Activated CD8-positive, alpha-beta memory T cell treated with anti-CD3 and anti-CD28 coated beads for 36 hours (primary cell): ENCODE data around the gene CFHR4. TPM values are rescaled to one million over a fixed set of nuclear protein-coding genes. Genes with fewer than 3 reads are reported as not detected.
"Not testable (repeated sequence)": the region's sequence is repeated elsewhere in the genome, so short reads cannot be mapped to it uniquely, and the experiment has no call there.

Experiments
- CTCF ChIA-PET: fragments of 350-600 bp; sonication (Branson Sonifier 250); formaldehyde crosslinking; loops from one replicate; lab custom pipeline; 2021; ENCODE audit warnings: antibody characterized with exemption; lab: Charles Lee
- POLR2A ChIA-PET: fragments of 350-600 bp; sonication (Branson Sonifier 250); formaldehyde crosslinking; loops from one replicate; lab custom pipeline; 2021; ENCODE audit warnings: antibody characterized with exemption; lab: Charles Lee
- total RNA-seq, 2 experiments: library from RNA; stranded (reverse); gene quantifications; one replicate each; pipeline ENCODE4 v1.2.3, GENCODE V29; 2021

The CFHR4 gene
- total RNA-seq, result not detected

DNA sequence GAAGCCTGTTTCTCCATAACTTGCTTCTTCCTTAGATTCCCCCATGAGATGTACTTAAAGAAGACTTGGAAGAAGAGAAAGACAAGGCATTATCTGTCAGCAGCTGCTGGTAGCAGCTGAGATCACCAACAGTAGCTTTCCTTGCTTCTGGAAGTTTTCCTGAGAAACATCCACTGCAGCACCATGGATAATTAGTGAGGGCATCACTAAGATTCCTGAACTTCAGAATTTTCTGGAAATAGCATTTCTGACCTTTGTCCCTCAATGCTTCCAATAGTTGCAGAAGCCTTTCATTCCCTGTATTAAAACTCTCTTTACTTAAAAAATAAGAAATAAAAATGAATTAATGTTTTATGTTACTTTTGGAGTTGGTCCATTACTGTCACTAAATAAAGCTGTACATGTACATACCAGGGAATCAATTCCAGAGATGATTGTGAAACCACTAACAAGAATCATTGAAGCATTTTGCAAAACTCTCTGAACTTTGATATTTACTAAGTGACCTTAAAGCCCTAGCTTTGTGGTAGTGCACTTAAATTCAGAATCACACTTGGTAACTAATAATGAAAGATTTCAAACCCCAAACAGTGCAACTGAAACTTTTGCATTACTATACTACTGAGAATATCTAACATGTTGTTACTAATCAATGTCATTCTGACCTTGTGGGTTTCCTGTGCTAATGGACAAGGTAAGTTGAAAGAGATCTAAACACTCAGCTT is at the start of gene CFHR4:
Gene CFHR4, plus strand, starts transcription at position 538 of the 725 bp plus-strand sequence. Its CDS starts 99 bp downstream, at position 637.
- CTCF ChIA-PET, result no interaction called here
- POLR2A ChIA-PET, result no interaction called here

DNA sequence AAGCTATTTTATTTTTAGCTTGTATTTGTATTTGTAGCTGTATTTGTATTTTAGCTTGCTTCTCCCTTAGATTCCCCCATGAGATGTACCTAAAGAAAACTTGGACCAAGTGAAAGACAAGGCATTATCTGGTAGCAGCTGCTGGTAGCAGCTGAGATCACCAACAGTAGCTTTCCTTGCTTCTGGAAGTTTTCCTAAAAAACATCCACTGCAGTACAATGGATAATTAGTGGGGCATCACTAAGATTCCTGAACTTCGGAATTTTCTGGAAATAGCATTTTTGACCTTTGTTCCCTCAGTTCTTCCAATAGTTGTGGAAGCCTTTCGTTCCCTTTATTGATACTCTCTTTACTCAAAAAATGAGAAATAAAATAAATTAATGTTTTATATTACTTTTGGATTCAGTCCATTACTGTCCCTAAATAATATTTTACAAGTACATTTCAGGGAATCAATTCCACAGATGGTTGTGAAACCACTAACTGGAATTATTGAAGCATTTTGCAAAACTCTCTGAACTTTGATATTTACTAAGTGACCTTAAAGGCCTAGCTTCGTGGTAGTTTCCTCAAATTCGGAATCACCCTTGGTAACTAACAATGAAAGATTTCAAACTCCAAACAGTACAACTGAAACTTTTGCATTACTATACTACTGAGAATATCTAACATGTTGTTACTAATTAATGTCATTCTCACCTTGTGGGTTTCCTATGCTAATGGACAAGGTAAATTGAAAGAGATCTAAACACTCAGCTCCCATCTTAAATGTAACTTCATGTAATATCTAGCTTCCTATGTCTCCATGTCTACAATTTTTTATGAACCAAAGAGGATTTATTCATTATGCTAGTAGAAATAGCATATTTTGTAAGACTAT is 38.0 kb upstream of the CFHR4 start:
- POLR2A ChIA-PET, result not testable (repeated sequence)

DNA sequence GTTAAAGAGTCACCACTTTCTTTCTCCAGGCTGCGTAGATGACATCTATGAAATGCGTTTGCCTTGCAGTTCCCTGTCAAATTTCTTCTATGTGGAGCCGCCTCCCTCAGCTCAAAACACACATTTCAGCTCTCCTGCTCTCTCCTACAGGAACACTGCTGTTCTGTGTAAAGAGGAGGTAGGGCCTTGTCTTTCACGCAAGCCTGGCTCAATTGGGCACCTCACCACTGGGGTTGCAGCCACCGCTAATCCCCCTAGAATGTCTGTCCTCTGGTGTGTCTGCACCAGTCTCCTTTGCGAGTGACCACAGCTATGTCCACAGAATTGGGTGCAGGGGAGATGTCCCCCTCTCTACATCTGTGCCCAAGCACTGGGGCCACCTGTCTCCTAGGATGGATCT is 31.8 kb upstream of the CFHR4 start:
- POLR2A ChIA-PET, result no interaction called here
- CTCF ChIA-PET, result no interaction called here

More for the DNA sequence above, 38.0 kb upstream of the CFHR4 start:
- CTCF ChIA-PET, result not testable (repeated sequence)

DNA sequence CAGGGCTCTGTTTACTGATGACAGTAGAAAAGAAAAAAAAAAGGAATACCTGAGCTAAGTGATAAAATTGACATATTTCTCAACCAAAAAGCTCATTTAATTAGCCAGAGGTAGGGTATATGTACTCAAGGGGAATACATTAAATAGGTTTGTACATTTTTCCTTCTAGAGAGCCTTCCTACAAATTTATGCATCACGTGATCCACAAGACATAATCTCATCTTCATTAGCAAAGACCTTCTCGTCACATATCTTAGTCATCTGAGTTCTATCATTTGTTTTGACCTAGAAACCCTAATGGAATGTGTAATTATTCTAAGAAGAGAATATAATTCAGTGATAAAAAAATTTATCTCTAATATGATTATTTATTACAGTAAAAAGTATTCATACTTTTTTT is 30.7 kb upstream of the CFHR4 start:
- POLR2A ChIA-PET, result interaction anchor here (0.6 kb wide), 1 partner anchor 11 kb away, joined by 6 read pairs; no protein-coding TSS in a partner anchor
- CTCF ChIA-PET, result no interaction called here

DNA sequence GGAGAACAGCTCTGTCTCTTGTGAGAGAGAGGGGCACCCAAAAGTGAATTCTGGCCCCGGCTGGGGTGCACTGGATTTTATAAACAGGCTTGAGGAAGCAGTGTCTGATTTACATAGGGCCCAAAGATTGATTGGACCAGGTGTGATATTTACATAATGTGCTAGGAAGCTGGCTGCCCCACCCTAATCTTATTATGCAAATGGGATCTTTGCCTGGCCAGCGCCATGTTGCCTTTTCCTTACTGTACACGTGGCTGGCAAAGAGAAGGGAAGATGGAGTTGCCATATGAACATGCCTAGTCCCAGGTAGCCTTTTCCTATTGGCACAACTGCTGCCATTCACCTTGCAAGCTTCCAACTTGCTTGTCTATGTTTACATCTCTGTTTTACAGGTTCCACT is 29.0 kb upstream of the CFHR4 start:
- ChIA-PET POLR2A (no interaction called here), CTCF (no interaction called here)

DNA sequence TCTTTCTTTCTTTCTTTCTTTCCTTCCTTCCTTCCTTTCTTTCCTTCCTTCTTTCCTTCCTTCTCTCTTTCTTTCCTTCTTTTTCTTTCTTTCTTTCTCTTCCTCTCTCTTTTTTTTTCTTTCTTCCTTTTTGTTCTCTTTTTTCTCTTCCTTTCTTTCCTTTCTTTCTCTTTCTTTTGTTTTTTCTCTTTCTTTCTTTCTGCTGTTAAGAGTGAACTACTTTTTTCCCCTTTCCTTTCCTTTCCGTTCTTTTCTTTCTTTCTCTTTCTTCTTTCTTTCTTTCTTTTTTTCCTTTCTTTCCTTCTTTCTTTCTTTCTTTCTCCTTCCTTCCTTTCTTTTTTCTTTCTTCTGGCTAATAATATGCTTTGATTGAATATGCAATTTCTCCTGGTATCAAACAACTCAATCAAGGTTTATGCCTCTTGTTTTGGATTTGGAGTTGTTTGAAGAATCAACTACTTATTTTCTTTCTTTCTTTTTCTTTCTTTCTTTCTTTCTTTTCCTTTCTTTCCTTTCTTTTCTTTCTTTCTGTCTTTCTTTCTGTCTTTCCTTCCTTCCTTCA is 27.4 kb upstream of the CFHR4 start:
- ChIA-PET CTCF (no interaction called here), POLR2A (no interaction called here)

DNA sequence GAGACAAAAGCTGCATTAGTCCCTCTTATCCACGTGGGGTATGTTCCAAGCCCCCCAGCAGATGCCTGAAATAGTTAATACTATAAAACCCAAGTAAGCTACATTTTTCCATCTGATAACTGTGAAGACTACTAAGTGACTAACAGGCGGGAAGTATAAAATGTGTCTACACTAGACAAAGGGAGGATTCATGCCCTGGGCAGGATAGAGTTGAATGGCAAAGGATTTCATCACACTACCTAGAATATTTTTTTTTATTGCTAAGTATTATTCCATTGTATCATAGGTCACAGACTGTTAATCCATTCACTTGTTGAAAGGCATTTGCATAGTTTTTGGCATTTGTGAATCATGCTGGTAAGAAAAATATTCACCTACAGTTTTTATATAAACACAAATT is 26.4 kb upstream of the CFHR4 start:
- POLR2A ChIA-PET, result no interaction called here
- CTCF ChIA-PET, result no interaction called here

DNA sequence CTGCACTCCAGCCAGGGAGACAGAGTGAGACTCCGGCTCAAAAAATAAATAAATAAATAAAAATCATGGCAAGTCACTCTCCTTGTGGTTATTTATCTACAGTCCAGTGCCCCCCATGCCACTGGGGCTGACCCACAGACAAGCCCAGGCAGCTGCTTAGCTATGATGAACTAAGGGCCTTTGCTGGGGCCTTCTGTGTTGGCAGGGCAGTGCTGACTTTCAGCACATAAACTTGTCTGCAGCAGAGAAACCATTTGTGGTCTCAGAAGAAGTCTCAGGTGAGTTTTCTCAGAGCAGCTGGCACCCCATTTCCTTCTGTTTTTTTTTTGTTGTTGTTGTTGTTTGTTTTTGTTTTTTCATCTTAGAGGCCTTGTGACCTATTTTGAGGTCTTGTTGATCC is 20.9 kb upstream of the CFHR4 start:
- POLR2A ChIA-PET, result no interaction called here

DNA sequence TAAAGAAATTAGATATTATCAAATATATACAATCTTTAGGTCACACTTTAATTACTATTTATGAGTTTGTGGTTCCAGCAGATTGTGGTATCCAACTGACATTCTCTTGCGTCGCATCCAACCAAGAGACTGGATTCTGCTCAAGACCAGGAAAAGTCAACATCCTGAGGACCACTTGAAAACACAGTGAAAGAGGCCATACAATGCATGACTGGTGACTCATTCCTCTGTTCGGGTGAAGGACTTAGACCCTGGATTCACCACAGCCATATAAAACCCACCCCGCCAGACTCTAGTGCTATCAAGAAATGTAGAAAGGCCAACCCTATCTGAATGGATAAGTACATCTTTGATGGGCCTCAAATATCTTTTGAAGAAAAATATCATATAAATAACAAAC is 14.5 kb upstream of the CFHR4 start:
- CTCF ChIA-PET, result no interaction called here

More for the DNA sequence above, 20.9 kb upstream of the CFHR4 start:
- CTCF ChIA-PET, result no interaction called here

DNA sequence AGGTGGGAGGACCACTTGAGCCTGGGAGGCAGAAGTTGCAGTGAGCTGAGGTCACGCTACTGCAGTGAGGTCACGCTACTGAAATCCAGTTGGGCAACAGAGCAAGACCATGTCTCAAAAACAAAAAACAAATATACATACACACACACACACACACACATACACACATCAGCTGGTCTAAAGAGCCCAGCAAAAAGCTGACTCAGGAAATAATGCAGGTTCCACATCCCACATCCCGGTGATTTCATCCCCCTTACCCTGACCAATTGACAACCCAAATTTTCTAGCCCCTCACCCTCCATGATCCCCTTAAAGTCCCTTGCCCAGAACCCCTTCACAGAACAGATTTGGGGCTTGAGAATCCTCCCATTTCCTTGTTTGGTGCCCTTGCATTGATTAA is 11.9 kb upstream of the CFHR4 start:
- ChIA-PET CTCF (no interaction called here), POLR2A (no interaction called here)

More for the DNA sequence above, 14.5 kb upstream of the CFHR4 start:
- POLR2A ChIA-PET, result no interaction called here

DNA sequence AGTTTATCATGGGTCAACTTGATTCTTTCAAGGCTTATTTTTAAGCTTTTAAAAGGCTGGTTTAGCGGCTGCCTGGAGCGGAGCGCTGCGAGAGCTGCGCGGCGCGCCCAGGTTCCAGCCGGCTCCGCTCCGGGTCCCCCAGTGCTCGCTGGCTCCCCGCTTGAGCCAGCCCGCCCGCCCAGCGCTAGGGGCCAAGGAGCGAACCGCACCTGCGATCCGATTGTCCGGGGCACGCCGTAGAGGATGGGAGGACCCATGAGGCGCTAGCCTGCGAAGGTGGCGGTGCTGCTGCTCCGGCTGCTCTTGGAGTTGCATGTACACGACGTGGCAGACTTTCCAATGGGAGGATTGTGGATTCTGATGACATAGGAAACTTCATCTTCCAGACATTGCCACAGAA is 9.9 kb upstream of the CFHR4 start:
- ChIA-PET POLR2A (no interaction called here), CTCF (no interaction called here)

DNA sequence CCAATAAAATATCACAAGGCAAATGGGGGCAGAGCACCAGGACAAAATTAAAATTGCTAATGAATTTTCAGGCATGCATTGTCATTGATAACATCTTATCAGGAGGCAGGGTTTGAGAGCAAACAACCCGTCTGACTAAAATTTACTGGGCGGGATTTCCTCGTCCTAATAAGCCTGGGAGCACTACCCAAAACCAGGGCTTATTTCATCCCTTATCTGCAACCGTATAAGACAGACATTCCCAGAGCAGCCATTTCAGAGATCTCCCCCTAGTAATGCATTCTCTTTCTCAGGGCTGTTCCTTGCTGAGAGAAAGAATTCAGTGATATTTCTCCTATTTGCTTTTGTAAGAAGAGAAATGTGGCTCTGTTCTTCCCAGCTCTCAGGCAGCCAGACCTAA is 1.3 kb upstream of the CFHR4 start:
- POLR2A ChIA-PET, CTCF ChIA-PET: not testable (repeated sequence)

DNA sequence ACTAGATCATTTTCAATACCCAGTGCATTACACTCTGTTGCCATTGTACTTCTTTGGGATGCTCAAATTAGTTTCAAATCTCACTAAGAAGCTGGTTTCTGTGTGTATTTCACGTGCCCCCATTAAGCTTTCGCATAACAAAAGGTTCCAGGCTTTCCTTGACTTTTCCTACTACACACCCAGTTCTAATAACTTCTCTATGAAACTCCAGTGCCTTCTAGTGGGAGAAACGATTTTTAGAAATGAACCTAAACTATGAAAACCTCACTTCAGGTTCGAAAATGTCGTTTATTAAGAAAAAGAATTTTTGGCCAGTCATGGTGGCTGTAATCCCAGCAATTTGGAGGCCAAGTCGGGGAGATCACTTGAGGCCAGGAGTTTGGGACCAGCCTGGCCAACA is 2.8 kb downstream of the CFHR4 start:
- ChIA-PET CTCF (no interaction called here), POLR2A (no interaction called here)

DNA sequence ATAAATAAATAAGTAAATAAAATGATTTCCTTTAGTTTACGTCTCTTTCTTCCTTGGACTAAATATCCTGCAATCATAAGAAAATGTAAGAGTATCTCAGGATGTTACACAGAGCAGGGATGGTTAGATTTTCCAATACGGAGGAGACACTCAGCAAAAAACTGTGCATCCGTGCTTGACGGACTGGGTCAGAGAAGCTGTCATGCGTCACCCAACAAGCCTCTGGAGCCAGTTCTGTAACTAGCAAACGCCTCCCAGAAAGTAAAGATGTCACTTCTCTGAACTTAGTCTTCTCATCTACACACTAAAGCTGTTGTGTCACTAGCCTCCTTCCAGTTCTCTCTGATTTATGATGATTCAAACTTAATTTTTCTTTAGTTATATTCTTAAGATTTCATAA is 3.4 kb downstream of the CFHR4 start:
- CTCF ChIA-PET, result no interaction called here
- POLR2A ChIA-PET, result no interaction called here

DNA sequence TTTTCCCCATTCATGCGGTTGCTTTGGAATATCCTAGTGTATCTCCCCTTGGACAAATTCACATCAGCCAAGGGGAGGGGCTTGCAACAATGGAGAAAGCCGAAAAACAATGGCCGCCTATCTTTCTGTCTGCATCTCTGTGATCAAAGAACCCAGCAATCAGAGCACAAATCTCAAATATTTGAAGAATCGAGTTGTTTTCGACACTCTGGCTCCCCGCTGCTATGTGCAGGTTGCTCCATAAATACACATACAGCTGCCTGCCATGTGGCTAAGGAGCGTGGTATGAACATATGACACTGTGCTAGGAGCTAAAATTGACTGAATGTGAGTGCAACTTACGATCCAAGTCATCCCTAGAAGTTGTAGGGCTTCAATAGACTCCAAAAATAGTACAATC is 8.5 kb downstream of the CFHR4 start:
- CTCF ChIA-PET, result no interaction called here
- POLR2A ChIA-PET, result no interaction called here

DNA sequence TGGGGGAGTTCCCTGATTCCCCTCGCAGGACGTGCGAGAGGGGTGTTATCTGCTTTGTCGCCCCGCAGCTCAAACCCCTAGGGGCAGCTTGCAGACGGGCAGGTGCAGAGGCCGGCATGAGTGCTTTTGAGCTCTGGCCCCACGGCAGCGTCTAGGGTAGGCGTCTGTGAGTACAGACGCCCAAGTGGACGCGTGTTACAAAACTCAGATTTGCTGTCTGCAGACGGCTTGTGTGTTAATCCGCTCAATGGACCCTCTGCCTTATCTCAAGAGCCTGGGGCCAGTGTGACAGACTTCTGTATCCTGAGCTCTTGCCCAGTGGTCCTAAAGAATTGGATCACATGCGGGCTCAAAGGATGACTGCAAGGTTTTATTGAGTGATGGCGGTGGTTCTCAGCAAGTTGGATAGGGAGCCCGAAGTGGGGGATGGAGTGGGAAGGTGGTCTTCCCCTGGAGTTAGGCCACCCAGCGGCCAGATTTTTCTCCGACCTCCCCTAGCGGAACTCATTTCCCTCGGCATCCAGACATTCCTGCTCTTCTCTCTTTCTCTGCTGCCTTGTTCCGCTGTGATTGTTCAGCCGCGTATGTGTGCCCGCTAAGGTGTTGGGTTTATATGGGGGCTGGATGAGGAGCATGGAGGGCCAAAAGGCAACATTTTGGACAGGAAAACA is 9.4 kb downstream of the CFHR4 start:
- CTCF ChIA-PET, result no interaction called here
- POLR2A ChIA-PET, result no interaction called here

DNA sequence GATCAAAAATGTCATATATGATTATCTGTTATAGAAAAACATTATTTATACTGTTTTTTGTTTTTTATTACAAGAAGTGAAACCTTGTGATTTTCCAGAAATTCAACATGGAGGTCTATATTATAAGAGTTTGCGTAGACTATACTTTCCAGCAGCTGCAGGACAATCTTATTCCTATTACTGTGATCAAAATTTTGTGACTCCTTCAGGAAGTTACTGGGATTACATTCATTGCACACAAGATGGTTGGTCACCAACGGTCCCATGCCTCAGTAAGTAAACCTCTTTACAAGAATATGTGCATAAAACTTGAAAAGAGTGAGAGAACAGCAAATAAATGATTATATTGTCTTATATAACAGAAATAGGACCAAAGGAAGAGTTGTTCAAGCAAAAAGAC is 14.5 kb downstream of the CFHR4 start:
- CTCF ChIA-PET, result no interaction called here
- POLR2A ChIA-PET, result no interaction called here

DNA sequence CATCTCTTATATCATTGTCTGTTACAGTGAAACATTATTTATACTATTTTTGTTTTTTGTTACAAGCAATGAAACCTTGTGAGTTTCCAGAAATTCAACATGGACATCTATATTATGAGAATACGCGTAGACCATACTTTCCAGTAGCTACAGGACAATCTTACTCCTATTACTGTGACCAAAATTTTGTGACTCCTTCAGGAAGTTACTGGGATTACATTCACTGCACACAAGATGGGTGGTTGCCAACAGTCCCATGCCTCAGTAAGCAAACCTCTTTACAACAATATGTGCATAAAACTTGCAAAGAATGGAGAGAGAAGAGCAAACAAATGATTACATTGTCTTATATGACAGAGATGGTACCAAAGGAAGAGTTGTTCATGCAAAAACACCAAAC is 22.4 kb downstream of the CFHR4 start:
- CTCF ChIA-PET, result no interaction called here
- POLR2A ChIA-PET, result no interaction called here

DNA sequence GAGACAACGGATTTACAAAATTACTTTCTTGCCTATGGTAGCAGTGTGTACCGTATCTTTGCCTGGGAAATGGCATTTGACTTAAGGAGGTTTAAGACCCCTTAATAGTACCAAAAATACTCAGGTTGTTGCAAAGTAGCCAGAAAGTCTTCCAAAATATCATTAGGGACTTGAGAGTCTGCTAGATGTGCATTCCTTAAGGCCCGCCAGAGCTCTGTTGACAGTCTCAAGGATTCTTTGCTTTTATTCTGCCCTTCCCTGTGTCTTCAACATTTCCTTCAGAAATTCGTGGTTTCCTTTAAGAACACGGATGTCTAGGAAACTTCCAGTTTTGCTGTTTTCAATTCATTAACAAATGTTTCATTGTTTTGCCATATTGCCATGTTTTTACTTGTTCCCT is 24.4 kb downstream of the CFHR4 start:
- POLR2A ChIA-PET, CTCF ChIA-PET: not testable (repeated sequence)

DNA sequence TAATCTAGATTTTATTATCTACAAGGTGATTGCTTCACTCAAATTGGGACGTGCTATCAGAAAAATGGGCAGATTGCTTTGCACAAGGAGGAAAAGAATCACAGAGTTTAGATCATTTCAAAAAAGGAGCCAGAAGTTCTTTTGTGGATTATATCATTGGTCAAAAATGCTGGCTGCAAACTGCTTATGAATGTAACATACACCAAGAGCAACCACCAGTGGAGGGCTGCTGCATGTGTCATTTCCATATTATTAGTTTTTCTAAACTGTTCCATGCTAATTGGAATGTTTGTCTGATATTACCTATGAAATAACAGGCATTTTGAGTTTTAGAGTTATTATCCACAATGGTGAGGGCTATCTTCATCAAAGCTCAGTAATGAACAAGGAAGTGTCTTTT is 39.0 kb downstream of the CFHR4 start:
- POLR2A ChIA-PET, CTCF ChIA-PET: not testable (repeated sequence)
